ENCODE data around the gene ARMC5. TPM values are rescaled to one million over a fixed set of nuclear protein-coding genes. Genes with fewer than 3 reads are reported as not detected.
A peak's percentile ranks its signal among the peaks of the same experiment; 100 is the strongest.
"Not testable (repeated sequence)": the region's sequence is repeated elsewhere in the genome, so short reads cannot be mapped to it uniquely, and the experiment has no call there.

Gene ARMC5
- total RNA-seq, 1 experiment from 2014 or later, result 4.6 TPM

DNA sequence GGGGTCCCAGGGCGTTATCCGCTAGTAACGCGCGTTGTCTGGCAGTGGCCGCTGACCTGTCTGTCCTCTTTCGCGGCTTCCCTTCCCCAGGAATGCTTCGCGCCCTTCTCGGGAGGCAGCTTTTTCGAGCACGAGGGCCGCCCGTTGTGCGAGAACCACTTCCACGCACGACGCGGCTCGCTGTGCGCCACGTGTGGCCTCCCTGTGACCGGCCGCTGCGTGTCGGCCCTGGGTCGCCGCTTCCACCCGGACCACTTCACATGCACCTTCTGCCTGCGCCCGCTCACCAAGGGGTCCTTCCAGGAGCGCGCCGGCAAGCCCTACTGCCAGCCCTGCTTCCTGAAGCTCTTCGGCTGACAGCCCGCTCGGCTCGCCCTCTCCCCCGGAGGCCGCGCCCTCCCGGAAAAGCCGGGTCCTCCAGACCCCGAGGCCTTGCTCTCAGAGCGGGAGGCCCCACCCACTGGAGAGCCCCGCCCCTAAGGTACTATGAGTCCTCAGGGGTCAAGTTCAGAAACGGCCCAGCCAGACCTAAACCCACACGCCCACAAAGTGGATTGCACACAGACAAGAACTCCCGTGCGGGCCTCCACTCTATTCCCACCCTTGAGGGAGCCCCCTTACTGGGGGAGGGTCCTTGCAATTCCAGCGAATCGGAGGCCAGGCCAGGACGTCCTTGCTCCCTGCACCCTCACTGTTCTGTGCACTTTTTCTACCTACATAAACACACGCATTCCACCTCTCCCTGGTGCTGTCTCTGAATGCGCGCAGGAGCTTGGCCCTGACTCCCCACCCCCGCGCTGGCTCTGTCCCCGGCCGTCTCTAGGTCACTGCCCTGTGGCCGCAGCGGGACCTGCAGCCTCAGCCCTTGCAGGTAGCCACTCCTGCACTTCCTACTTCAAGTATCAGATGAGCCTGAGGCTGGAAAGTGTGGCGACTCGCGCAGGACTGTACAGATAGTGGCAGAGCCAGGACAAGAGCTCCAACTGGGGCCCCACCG, 18.2 kb downstream of the ARMC5 start:
- no peak for DNase-seq (ENCODE audit: low read depth)

- DNase-seq (ENCODE audit: low read depth), result no peak
Measured at GRCh38 chr16:31478956-31479355, 19.7 kb downstream of the ARMC5 start.

DNA sequence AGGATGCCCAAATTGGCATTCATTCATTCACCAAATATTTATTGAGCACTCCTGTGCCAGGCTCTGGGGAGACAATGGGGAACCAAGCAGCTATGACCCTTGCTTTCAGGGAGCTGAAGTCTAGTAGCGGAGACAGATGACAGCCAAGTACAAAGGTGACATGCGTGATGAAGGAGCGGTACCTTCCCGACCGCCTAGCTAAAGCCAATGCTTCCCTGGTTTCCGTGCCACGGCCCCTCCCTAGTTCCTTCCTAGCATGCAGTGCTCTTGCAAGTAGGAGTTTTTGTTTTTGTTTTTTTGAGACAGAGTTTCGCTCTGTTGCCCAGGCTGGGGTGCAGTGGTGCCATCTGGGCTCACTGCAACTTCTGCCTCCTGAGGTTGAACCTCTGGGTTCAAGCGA, 20.4 kb downstream of the ARMC5 start:
- no peak for DNase-seq (ENCODE audit: low read depth)

- no peak for DNase-seq (ENCODE audit: low read depth)
Measured at GRCh38 chr16:31480851-31481536, 21.7 kb downstream of the ARMC5 start.

DNA sequence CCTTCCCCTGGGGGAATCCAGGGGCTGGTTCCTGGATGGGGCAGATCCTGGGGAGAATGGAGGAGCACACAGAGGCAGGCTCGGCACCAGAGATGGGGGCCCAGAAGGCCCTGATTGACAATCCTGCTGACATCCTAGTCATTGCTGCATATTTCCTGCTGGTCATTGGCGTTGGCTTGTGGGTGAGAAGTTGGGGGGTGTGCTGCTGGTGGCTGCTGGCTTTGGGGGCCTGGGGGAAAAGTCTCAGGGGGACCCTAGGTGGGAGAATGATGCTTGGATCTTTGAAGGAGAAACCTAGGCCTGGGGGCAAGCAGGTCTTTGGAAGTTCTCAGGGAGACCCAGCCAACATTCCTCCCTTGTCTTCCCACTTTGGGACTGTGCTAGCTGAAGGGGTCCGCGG, 23.8 kb downstream of the ARMC5 start, which contains the start of gene SLC5A2:
Gene SLC5A2 (plus strand): TSS at position 43 of the 400 bp plus-strand sequence. CDS start 14 bp downstream, at position 57.
- DNase-seq (ENCODE audit: low read depth), result no peak

GRCh38 chr16:31484048-31484447, 24.7 kb downstream of the ARMC5 start:
- DNase-seq (ENCODE audit: low read depth), result not testable (repeated sequence)

GRCh38 chr16:31484491-31485171, 25.3 kb downstream of the ARMC5 start:
- no peak for DNase-seq (ENCODE audit: low read depth)

DNA sequence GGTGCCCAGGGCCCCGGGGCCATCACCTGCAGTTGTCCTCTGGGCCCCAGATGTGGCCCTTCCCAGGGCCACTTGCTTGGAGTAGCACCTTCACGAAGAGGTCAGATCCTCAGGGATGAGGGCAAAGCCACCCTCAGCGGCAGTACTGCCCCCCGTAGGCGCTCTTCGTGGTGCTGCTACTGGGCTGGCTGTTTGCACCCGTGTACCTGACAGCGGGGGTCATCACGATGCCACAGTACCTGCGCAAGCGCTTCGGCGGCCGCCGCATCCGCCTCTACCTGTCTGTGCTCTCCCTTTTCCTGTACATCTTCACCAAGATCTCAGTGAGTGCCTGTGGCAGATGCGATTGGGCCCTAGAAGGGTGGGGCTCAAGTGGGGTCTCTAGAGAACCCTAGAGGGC, 26.3 kb downstream of the ARMC5 start:
- no peak for DNase-seq (ENCODE audit: low read depth)

DNA sequence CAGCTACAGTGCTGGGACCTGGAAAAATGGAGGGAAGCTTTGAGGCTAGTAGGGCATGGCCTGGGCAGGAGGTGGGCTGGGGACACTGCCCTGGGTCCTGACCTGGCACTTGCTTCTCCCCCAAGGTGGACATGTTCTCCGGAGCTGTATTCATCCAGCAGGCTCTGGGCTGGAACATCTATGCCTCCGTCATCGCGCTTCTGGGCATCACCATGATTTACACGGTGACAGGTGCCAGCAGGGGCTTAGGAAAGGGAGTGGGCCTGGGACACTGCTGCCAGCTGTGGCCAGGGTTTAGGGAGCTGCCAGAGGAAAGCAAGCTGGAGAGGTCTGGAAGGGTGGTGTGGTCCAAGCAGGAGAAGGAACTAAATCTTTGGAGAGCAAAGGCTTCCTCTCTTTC, 26.7 kb downstream of the ARMC5 start:
- no peak for DNase-seq (ENCODE audit: low read depth)

DNA sequence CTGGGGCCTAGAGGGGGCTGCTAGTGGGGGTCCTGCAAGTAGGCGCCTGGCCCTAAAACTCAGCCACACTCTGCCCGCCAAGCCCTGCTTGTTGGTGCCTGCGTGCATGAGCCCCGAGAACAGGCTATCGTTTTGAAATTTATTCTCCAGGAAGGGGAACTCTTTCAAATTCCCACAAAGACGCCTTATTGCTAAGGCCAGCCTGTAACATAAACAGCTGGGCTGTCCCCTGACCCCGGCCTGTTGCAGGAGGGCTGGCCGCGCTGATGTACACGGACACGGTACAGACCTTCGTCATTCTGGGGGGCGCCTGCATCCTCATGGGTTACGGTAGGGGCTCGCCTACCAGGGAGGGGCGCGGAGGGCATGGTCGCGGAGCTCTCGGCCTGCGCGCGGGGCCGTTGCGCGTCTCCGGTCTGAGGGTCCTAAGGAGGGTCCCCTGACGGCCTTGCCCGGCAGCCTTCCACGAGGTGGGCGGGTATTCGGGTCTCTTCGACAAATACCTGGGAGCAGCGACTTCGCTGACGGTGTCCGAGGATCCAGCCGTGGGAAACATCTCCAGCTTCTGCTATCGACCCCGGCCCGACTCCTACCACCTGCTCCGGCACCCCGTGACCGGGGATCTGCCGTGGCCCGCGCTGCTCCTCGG, 27.9 kb downstream of the ARMC5 start:
- no peak for DNase-seq (ENCODE audit: low read depth)

- DNase-seq (ENCODE audit: low read depth), result peak; percentile 26
Measured at GRCh38 chr16:31487720-31488467, 28.6 kb downstream of the ARMC5 start.

GRCh38 chr16:31488468-31489297, 29.4 kb downstream of the ARMC5 start:
- no peak for DNase-seq (ENCODE audit: low read depth)

DNA sequence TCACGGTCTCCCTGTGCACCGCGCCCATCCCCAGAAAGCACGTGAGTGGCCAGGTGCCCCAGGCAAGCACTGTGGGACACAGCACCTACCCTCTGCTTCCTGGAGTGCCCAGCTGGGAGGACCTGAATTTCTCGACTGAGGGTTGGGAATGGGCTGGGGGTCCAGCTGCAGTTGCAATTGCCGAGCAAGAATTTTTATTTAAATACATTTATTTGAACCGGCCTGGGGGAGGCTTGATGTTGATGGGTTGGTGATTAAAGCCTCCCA, 29.9 kb downstream of the ARMC5 start:
- no peak for DNase-seq (ENCODE audit: low read depth)

DNA sequence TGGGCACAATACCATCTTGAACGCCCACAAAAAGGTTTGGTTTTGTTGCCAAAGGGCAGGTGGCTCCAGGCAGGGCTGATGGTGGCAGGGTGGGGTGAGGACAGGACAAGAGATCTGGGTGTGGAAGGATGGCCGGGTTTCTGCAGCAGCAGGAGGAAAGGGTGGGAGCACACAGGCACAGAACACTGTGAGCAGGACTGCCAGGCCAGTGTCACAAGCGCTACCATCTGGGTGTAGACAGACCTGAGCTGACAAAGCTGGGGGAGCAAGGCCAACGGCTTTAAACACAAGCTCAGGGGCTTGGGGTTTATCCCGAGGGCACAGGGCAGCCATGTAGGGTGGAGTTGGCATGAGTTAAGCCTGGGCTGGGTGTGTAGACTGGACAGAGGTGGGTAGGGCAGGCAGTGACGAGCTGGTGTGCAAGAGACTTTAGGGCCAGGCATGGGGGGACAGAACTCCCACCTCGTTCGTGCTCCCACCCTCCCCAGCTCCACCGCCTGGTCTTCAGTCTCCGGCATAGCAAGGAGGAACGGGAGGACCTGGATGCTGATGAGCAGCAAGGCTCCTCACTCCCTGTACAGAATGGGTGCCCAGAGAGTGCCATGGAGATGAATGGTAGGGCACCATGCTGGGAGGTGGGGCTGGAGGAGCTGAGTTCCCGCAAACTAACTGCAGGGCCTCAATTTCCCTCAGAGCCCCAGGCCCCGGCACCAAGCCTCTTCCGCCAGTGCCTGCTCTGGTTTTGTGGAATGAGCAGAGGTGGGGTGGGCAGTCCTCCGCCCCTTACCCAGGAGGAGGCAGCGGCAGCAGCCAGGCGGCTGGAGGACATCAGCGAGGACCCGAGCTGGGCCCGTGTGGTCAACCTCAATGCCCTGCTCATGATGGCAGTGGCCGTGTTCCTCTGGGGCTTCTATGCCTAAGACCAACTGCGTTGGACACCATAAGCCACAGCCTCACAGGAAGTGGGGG, 30.6 kb downstream of the ARMC5 start:
- DNase-seq (ENCODE audit: low read depth), result no peak

DNA sequence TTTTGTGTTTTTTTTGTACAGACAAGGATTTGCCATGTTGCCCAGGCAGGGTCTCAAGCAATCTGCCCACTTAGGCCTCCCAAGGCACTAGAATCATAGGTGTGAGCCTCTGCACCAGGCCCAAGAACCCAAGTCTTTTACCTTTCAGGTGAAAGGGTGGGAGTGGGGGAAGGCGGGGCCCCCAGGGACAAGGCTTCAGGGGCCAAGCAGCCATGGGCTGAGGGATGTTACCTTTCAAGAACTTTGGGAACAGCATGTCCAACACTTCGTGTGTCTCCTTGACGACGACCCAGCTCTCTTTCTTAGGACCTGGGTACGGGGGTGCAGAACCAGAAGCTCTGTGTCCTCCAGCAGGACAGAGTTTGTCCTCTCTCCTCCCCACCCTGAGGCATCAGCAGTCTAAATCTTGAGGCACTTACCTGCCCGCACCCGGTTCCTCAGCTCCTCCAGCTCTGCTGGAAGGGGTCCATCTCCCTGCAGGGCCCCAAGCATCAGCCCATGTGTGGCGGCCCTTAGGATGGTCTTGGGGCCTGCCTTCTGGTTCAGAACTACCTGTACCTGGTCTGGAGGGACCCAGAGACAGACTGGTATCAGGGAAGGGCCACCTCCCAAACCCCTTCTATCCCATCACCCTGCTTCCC, 32.6 kb downstream of the ARMC5 start:
- no peak for DNase-seq (ENCODE audit: low read depth)

DNA sequence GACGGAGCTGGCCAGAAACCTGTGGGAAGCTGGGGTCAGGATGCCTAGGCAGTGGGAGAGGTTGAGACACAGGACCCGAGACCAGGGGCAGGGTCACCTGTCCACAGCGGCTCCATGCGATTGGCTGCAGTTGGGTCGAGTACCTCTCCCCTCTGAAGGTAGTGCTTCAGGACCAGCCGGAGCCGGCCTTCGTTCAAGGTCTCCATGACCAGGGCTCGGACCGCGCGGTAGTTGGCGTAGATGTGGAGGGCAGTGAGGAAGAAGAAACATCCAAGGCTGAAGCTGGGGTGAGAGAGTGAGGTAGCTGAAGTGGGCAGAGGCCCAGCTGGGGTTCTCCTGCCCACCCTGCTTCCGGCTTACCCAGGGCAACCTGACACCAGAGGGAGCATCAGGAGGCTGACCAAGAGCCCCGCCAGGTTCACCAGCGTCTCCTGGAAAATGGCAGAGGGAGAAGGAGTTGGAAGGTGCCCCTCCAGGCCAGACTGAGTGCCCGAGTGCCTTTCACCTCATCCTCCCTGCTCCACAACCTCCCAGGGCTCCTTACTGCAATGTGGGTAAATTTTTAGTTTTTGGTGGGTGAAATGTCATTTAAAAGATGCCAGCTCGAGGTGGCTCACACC, 34.3 kb downstream of the ARMC5 start:
- DNase-seq (ENCODE audit: low read depth), result no peak

DNA sequence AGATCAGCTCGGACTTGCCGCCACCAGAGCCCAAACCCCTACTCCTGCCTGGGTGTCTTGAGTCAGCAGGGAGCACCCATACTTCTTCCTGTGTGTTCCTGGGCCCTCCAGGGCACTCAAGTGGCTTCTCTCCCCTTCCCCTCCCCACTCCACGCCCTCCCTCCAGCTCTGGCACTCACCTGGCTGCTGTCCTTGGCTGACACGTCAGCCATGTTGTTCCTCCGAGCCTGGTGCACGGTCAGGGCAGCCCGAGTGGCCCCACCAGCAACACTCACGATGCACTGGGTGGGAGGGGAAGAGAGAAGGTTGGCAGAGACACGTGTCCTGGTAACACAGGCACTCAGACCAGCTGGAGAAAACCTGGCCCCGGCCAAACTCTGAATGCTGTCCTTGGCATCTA, 37.4 kb downstream of the ARMC5 start:
- no peak for DNase-seq (ENCODE audit: low read depth)

DNA sequence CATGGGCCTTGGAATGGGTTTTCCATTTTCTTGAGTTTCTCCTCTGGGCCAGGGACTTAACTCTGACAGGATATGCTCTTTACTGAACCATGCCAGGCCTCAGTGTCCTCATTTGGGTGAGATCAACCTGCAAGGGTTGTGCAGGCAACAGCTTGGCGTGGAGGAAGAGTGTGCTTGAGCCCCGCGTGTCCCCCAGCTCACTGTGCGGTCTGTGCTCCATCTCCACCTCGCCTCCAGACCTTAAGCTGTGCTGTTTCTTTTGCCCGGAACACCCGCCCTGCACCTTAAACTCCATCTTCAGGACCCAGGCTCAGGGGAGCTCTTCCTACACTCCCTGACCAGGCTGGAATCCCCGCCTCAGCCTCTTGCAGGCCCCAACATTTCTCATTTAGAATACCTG, 39.2 kb downstream of the ARMC5 start:
- no peak for DNase-seq (ENCODE audit: low read depth)

All from RPMI7951 (cell line).